Measurements from ENCODE around the gene ATG2A.

The ATG2A gene

GRCh38 chr11:64878494-64879243 lies 38.3 kb downstream of the ATG2A start, which contains the start of gene EHD1:
EHD1 (minus strand) TSS chr11:64878621; CDS start chr11:64878464, 157 bp downstream.
- Histone ChIP-seq H3K9ac (ENCODE audit: low read depth, low read length) (peak within 1 kb of the TSS; percentile 87), H3K36me3 (ENCODE audit: insufficient read depth, low read length) (no peaks in the 10 kb centered on the region), H3K9me3 (ENCODE audit: control insufficient read depth, insufficient read depth, low read length) (no peaks in the 10 kb centered on the region), H3K4me1 (ENCODE audit: insufficient read depth, low read length) (peaks cover 11% of the 10 kb centered on the region; the same call in 1 of the 2 replicates)

- no peaks in the 10 kb centered on the region for H3K9me3 ChIP-seq (ENCODE audit: control insufficient read depth, insufficient read depth, low read length)
- peaks cover 11% of the 10 kb centered on the region; the same call in 1 of the 2 replicates for H3K4me1 ChIP-seq (ENCODE audit: insufficient read depth, low read length)
- H3K9ac ChIP-seq (ENCODE audit: low read depth, low read length): peak overlapping the region; percentile 82
- 0 out of 2 replicates have a peak, but pooled peaks cover under 1% of the 10 kb centered on the region for H3K36me3 ChIP-seq (ENCODE audit: insufficient read depth, low read length)
These were observed 38.9 kb downstream of the ATG2A start for GRCh38 chr11:64878223-64878493.

DNA sequence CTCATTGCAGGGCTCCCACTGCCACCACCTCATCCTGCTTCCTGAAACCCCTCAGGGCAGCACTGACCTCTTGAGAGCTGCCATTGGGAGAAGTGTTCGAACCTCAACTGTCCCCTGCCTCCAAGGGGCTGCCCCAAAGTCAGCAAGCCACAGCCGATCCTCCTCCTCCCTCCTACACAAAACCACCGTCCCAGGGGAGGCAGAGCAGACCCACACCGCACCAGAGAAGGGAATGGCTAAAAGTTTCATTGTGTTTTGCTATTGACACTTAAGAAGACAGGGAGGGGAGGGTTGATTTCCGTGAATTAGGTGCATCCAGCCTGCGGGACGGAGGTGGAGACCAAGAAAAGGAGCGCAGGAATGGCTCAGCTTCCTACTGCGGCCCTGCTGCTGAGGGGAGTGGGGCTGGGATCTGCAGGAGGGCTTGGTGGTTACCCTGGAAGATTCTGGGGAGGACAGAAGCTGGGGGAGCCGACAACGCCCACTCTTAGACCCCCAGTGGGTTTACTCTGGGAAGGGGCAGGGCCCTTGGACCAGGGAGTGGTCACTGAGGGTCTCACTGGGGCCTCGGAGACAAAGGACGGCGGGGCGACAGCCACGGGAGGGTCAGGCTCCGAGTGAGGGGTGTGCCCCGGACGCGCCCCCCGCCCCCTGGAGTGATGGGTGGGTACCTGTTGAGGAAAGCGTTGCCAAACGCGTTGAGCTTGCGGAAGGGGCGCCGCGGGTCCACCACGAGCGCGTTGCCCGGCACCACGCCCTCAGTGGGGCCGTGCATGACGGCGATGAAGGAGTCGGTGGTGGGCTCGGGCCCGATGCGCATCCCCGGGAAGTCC lies 39.4 kb downstream of the ATG2A start:
- Histone ChIP-seq H3K9me3 (ENCODE audit: control insufficient read depth, insufficient read depth, low read length) (no peaks in the 10 kb centered on the region), H3K36me3 (ENCODE audit: insufficient read depth, low read length) (0 out of 2 replicates have a peak, but pooled peaks cover 2% of the 10 kb centered on the region), H3K4me1 (ENCODE audit: insufficient read depth, low read length) (peaks cover 11% of the 10 kb centered on the region; the same call in 1 of the 2 replicates), H3K9ac (ENCODE audit: low read depth, low read length) (peak overlapping the region; percentile 82)

- Histone ChIP-seq H3K9me3 (ENCODE audit: control insufficient read depth, insufficient read depth, low read length) (no peaks in the 10 kb centered on the region), H3K4me1 (ENCODE audit: insufficient read depth, low read length) (peaks cover 11% of the 10 kb centered on the region; the same call in 1 of the 2 replicates), H3K9ac (ENCODE audit: low read depth, low read length) (peak overlapping the region; percentile 82; the same call in 1 of the 2 replicates), H3K36me3 (ENCODE audit: insufficient read depth, low read length) (0 out of 2 replicates have a peak, but pooled peaks cover 2% of the 10 kb centered on the region)
These were observed 40.1 kb downstream of the ATG2A start for GRCh38 chr11:64876835-64877341.

DNA sequence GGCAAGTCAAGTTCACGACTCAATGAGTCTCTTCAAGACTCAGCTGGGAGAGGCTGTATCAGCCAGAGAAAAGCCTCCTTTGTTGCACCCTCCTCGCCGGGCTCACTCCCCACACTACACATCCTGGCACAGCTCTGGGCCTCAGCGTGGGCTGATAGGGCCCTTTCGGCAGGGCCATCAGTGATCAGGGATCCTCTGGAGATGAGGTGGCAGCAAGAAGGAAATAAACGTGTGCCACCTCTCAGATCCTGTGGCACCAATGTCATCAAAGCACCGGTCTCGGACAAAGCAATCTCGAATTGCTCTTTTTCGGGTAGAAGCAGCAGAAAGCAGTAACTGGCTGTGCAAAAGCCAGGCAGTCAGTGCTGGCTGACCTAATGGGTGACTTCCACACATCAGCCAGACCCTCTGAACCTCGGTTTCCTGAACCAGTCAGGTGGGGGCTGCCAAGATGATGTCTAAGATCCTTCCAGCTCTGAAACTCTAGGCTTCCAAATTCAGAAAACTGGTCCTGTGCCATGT lies 40.7 kb downstream of the ATG2A start:
- no peak overlapping the region for H3K9ac ChIP-seq (ENCODE audit: low read depth, low read length)
- 0 out of 2 replicates have a peak, but pooled peaks cover 5% of the 10 kb centered on the region for H3K36me3 ChIP-seq (ENCODE audit: insufficient read depth, low read length)
- H3K9me3 ChIP-seq (ENCODE audit: control insufficient read depth, insufficient read depth, low read length): no peaks in the 10 kb centered on the region
- peaks cover 11% of the 10 kb centered on the region; the same call in 1 of the 2 replicates for H3K4me1 ChIP-seq (ENCODE audit: insufficient read depth, low read length)

GRCh38 chr11:64875369-64876228 lies 41.4 kb downstream of the ATG2A start:
- H3K4me1 ChIP-seq (ENCODE audit: insufficient read depth, low read length): peaks cover 11% of the 10 kb centered on the region; the same call in 1 of the 2 replicates
- H3K36me3 ChIP-seq (ENCODE audit: insufficient read depth, low read length): 0 out of 2 replicates have a peak, but pooled peaks cover 8% of the 10 kb centered on the region
- H3K9ac ChIP-seq (ENCODE audit: low read depth, low read length): no peak overlapping the region
- H3K9me3 ChIP-seq (ENCODE audit: control insufficient read depth, insufficient read depth, low read length): no peaks in the 10 kb centered on the region

DNA sequence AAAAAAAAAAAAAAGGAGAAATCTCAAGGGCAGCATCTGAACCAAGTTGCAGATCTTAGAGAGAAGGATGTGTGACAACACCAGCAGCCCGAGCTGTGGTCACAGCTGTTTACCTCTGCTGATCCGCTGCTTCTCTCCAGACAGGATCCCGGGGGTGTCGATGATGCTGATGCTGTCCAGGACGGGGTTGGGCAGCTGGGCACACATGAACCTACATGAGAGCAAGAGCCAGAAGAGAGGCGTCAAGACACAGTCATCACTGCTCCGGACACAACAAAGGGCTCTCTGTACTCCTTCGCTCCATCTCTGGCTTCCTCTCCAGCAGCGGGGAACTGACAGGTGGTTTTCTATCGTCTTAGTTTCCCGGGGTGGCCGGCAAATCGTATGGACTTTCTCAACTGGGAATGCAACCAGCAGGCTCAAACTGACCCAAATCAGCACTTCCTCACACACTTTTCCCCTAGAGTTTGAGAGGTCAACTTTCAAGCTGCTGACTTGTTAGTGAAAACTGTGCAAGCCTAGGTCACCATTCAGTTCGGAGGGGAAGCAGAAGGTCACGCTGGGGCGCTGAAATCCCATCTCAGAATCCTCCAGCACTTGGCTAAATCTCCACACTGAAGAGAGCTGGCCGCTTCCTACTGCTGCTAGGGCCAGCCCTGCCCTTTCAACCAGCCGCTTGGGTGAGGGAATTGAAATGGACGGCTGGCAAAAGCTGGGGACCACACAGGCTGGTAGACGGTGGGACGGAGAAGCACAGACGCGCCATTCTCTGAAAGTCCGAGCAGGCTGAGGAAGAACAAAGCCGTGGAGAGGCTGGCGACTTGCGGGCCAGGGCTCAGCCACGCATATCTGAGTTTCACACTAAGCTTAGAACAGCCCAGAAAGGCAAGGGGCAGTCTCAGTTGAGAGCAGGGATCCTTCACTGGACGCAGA lies 42.4 kb downstream of the ATG2A start:
- Histone ChIP-seq H3K9ac (ENCODE audit: low read depth, low read length) (no peak overlapping the region), H3K36me3 (ENCODE audit: insufficient read depth, low read length) (0 out of 2 replicates have a peak, but pooled peaks cover 8% of the 10 kb centered on the region), H3K9me3 (ENCODE audit: control insufficient read depth, insufficient read depth, low read length) (no peaks in the 10 kb centered on the region), H3K4me1 (ENCODE audit: insufficient read depth, low read length) (peaks cover 15% of the 10 kb centered on the region; the same call in 1 of the 2 replicates)

DNA sequence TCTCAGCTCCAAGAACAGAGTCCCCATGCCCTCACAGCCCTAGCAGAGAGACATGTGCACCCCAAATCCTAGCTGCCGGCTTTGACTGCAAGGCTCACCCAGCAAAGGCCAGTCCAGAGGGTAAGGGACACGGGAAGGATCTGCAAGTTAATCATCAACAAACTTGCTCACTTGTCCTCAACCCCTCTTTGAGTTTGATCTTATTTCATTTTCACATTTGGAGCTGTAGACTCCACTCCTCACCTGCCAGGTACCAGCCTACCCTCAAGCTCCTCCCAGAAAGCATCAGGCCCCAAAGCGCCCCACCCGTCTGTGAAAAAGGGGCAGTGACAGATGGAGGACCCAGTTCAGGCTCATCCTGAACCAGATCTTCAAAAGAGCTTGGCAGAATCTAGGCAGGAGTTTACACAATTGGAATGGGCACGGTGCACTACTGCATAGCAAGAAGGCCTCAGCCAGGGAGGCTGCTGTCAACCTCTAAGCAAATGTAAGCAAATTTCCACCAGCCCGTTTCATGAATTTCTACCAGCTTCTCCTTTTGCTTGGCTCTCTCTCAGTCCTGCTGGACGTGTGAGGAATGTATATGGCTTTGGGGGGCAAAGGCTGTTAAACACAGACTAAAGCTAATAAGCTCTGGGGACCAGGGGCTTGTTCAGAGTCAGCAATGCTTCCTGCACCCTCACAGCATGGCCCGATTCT lies 44.1 kb downstream of the ATG2A start:
- H3K36me3 ChIP-seq (ENCODE audit: insufficient read depth, low read length): 0 out of 2 replicates have a peak, but pooled peaks cover 8% of the 10 kb centered on the region
- H3K9ac ChIP-seq (ENCODE audit: low read depth, low read length): no peak overlapping the region
- H3K4me1 ChIP-seq (ENCODE audit: insufficient read depth, low read length): peaks cover 15% of the 10 kb centered on the region; the same call in 1 of the 2 replicates
- H3K9me3 ChIP-seq (ENCODE audit: control insufficient read depth, insufficient read depth, low read length): no peaks in the 10 kb centered on the region

DNA sequence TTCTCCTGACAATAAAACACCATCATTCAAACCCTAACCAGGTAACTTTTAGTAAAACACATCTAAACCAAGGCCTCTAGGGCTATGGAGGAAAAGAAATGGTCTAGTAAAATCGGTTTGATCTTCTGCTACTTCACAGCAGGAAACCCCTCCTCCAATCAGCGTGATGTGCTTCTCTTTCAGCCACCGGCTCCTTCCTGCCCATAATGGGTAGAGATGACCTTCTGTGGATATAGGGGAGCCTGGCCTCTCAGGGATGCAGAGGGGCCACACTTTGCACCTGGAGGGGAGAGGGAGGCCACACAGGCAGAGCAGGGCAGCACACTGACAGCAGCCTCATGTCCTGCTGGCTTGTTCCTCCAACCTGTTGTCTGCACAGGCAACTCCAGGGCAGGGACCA lies 45.5 kb downstream of the ATG2A start:
- H3K9me3 ChIP-seq (ENCODE audit: control insufficient read depth, insufficient read depth, low read length): no peaks in the 10 kb centered on the region
- no peak overlapping the region for H3K9ac ChIP-seq (ENCODE audit: low read depth, low read length)
- peaks cover 8% of the 10 kb centered on the region; the same call in 1 of the 2 replicates for H3K4me1 ChIP-seq (ENCODE audit: insufficient read depth, low read length)
- 0 out of 2 replicates have a peak, but pooled peaks cover 8% of the 10 kb centered on the region for H3K36me3 ChIP-seq (ENCODE audit: insufficient read depth, low read length)

DNA sequence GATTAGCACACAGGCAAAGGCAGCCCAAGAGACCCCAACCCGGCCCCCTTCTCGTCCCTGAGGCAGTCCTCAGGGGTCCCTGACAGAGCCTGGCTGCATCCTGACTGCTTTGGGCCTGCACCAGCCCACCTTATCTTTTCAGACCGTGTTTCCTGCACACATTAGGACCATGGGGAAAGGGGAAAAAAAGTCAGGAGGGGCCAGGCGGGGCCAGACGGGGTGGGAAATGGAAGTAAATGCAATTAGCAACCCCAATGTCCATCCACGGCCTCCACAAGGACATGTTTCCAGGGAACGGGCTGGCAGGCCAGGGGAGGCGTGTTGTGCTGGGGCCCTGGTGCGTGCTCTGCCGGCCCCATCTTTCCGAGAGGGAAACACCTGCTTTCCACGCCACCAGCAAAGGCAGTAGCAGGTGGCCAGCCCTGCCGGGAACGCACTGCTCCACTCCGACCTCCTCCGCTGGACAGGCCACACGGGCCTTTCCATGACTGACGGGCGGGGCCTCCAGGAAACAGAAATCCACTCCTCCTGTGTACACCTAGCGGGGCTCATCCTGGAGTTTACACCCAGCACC lies 46.0 kb downstream of the ATG2A start:
- Histone ChIP-seq H3K9me3 (ENCODE audit: control insufficient read depth, insufficient read depth, low read length) (no peaks in the 10 kb centered on the region), H3K9ac (ENCODE audit: low read depth, low read length) (no peak overlapping the region), H3K36me3 (ENCODE audit: insufficient read depth, low read length) (0 out of 2 replicates have a peak, but pooled peaks cover 8% of the 10 kb centered on the region), H3K4me1 (ENCODE audit: insufficient read depth, low read length) (peaks cover 4% of the 10 kb centered on the region; the same call in 1 of the 2 replicates)

- Histone ChIP-seq H3K4me1 (ENCODE audit: insufficient read depth, low read length) (peaks cover 4% of the 10 kb centered on the region; the same call in 1 of the 2 replicates), H3K9me3 (ENCODE audit: control insufficient read depth, insufficient read depth, low read length) (no peaks in the 10 kb centered on the region), H3K9ac (ENCODE audit: low read depth, low read length) (no peak overlapping the region), H3K36me3 (ENCODE audit: insufficient read depth, low read length) (0 out of 2 replicates have a peak, but pooled peaks cover 8% of the 10 kb centered on the region)
These were observed 46.7 kb downstream of the ATG2A start for GRCh38 chr11:64870176-64870892.
